CD14-positive monocyte (primary cell): ENCODE data around the gene UTP25. TPM values are rescaled to one million over a fixed set of nuclear protein-coding genes. Genes with fewer than 3 reads are reported as not detected.
"Not testable (repeated sequence)": the region's sequence is repeated elsewhere in the genome, so short reads cannot be mapped to it uniquely, and the experiment has no call there.

Source experiments
- DNase-seq, 3 donors: peaks; one replicate each; pipeline ENCODE4 v3.0.0-alpha.2; 2011 to 2022
- H2AFZ ChIP-seq: 2 replicates; pipeline ENCODE4 v1.6.0; 2012; ENCODE audit warnings: mild to moderate bottlenecking, low read depth, low read length, inconsistent platforms; ENCODE audit not compliant: insufficient read depth, poor library complexity, severe bottlenecking
- H3K27ac ChIP-seq, 2 donors: 1 replicate in 1 of 2; 2 replicates in 1 of 2; pipeline ENCODE4 v1.5.1; 2012 to 2013; ENCODE audit warnings: low read length in 2 of 2, control low read depth in 1 of 2, inconsistent platforms in 1 of 2, low read depth in 1 of 2, mild to moderate bottlenecking in 1 of 2
- H3K27me3 ChIP-seq, 2 donors: one replicate each; pipeline versions ENCODE4 v1.6.0 to v1.6.1; 2011 to 2013; ENCODE audit warnings: low read length in 2 of 2; ENCODE audit not compliant: control insufficient read depth in 2 of 2, insufficient read depth in 2 of 2
- H3K36me3 ChIP-seq, 2 donors: replicated peaks in 1 of 2; 1 replicate in 1 of 2; 2 replicates in 1 of 2; pipeline versions ENCODE4 v1.5.1 to v1.6.1; 2012 to 2013; ENCODE audit warnings: low read length in 2 of 2, control low read depth in 1 of 2, inconsistent platforms in 1 of 2, mild to moderate bottlenecking in 1 of 2; ENCODE audit not compliant: insufficient read depth in 2 of 2, control insufficient read depth in 1 of 2
- H3K4me1 ChIP-seq, 2 donors: 1 replicate in 1 of 2; 2 replicates in 1 of 2; pipeline versions ENCODE4 v1.5.1 to v1.6.1; 2012 to 2013; ENCODE audit warnings: low read length in 2 of 2, control low read depth in 1 of 2, inconsistent platforms in 1 of 2, mild to moderate bottlenecking in 1 of 2, moderate library complexity in 1 of 2; ENCODE audit not compliant: insufficient read depth in 2 of 2, control insufficient read depth in 1 of 2
- H3K4me2 ChIP-seq: replicated peaks from 2 replicates; pipeline ENCODE3; 2012; ENCODE audit warnings: low read length, moderate library complexity, mild to moderate bottlenecking; ENCODE audit not compliant: poor library complexity, severe bottlenecking; ENCODE audit errors: extremely low read depth
- H3K4me3 ChIP-seq, 3 experiments: fragments of 200-600 bp in 1 of 3; sonication (generic) in 1 of 3; replicated peaks in 1 of 3; 1 replicate in 2 of 3; 2 replicates in 1 of 3; pipeline ENCODE4 v1.5.1; 2011 to 2013; ENCODE audit warnings: low read length in 3 of 3, mild to moderate bottlenecking in 3 of 3, control low read depth in 2 of 3, low read depth in 2 of 3, inconsistent platforms in 1 of 3, moderate library complexity in 1 of 3
- H3K79me2 ChIP-seq: 2 replicates; pipeline ENCODE4 v1.6.0; 2012; ENCODE audit warnings: mild to moderate bottlenecking, control low read depth, inconsistent platforms, low read length, moderate library complexity; ENCODE audit not compliant: insufficient read depth
- H3K9ac ChIP-seq: 2 replicates; pipeline ENCODE4 v1.6.0; 2017; ENCODE audit warnings: low read length, mild to moderate bottlenecking; ENCODE audit not compliant: insufficient read depth, poor library complexity, severe bottlenecking
- H3K9me3 ChIP-seq, 2 donors: replicated peaks in 1 of 2; 1 replicate in 1 of 2; 2 replicates in 1 of 2; pipeline versions ENCODE4 v1.5.1 to v1.6.1; 2012 to 2013; ENCODE audit warnings: low read length in 2 of 2, control low read depth in 1 of 2; ENCODE audit not compliant: control insufficient read depth in 1 of 2, insufficient read depth in 1 of 2
- H4K20me1 ChIP-seq: 2 replicates; pipeline ENCODE4 v1.6.0; 2012; ENCODE audit warnings: mild to moderate bottlenecking, low read length, control low read depth, moderate library complexity; ENCODE audit not compliant: insufficient read depth
- H3K27ac Mint-ChIP-seq, 7 donors: one replicate each; pipeline ENCODE4 v1.8.0; 2020; ENCODE audit warnings: mild to moderate bottlenecking in 7 of 7, mixed read lengths in 7 of 7, moderate library complexity in 6 of 7, inconsistent platforms in 2 of 7
- H3K27me3 Mint-ChIP-seq, 3 donors: one replicate each; pipeline ENCODE4 v1.8.0; 2021 to 2022; ENCODE audit warnings: low read depth in 3 of 3, mild to moderate bottlenecking in 3 of 3, mixed read lengths in 3 of 3, moderate library complexity in 3 of 3, inconsistent platforms in 1 of 3
- H3K36me3 Mint-ChIP-seq, 2 donors: one replicate each; pipeline ENCODE4 v1.8.0; 2020; ENCODE audit warnings: mixed read lengths in 2 of 2, inconsistent platforms in 1 of 2, mild to moderate bottlenecking in 1 of 2
- H3K4me1 Mint-ChIP-seq: one replicate; pipeline ENCODE4 v1.8.0; 2020; ENCODE audit warnings: mild to moderate bottlenecking, mixed read lengths
- H3K4me3 Mint-ChIP-seq, 2 donors: one replicate each; pipeline ENCODE4 v1.8.0; 2020; ENCODE audit warnings: mild to moderate bottlenecking in 2 of 2, mixed read lengths in 2 of 2, moderate library complexity in 1 of 2
- H3K9me3 Mint-ChIP-seq, 7 donors: one replicate each; pipeline ENCODE4 v1.8.0; 2020 to 2022; ENCODE audit warnings: mixed read lengths in 7 of 7, mild to moderate bottlenecking in 6 of 7, moderate library complexity in 6 of 7, inconsistent platforms in 2 of 7
- WGBS: methylation state at CpG from one replicate; pipeline ENCODE4 v1.1.5; 2013; ENCODE audit warnings: missing lambda C conversion rate; ENCODE audit not compliant: insufficient coverage; 5-methylcytosine and 5-hydroxymethylcytosine counted together
- intact Hi-C, 2 donors: fragments of 100-400 bp; cut with micrococcal nuclease; formaldehyde crosslinking; loops; one replicate each; pipeline versions ENCODE4 v1.15.0 to v1.15.1; 2023
- polyA plus RNA-seq, 3 donors: library from polyadenylated mRNA; depleted of rRNA in 1 of 3; unstranded in 2 of 3; stranded (reverse) in 1 of 3; fragments of 300-500 nt in 2 of 3; fragments of >200 nt in 1 of 3; fragmentation: Illumina TruSeq in 2 of 3; gene quantifications; 1 replicate in 2 of 3; 2 replicates in 1 of 3; pipeline ENCODE4 v1.2.3, GENCODE V29; 2012 to 2021
- TF ChIP-seq, protein P1 (sequence below): fragments of 200-600 bp; IDR thresholded peaks from one replicate; pipeline ENCODE4 v1.8.0; 2022; ENCODE audit warnings: antibody characterized with exemption, mild to moderate bottlenecking

Gene UTP25
- polyA plus RNA-seq, 3 donors: 0.98 to 1.4 (median 1.1) TPM

DNA sequence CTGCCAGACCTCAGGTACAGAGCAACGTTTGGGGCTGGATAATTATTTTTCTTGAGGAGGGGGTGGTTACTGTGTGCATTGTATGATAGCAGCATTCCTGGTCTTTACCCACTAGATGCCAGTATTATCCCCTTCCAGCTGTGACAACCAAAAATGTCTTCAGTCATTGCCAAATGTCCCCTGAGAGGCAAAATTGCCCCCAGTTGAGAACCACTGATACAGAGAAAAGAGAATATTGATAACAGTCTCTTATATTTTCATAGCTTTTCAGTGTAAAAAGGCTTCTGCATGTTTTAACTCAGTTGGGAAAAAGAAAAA, 58.4 kb downstream of the UTP25 start:
- no CpG with 5 or more reads among the region's 1 CpG for WGBS

DNA sequence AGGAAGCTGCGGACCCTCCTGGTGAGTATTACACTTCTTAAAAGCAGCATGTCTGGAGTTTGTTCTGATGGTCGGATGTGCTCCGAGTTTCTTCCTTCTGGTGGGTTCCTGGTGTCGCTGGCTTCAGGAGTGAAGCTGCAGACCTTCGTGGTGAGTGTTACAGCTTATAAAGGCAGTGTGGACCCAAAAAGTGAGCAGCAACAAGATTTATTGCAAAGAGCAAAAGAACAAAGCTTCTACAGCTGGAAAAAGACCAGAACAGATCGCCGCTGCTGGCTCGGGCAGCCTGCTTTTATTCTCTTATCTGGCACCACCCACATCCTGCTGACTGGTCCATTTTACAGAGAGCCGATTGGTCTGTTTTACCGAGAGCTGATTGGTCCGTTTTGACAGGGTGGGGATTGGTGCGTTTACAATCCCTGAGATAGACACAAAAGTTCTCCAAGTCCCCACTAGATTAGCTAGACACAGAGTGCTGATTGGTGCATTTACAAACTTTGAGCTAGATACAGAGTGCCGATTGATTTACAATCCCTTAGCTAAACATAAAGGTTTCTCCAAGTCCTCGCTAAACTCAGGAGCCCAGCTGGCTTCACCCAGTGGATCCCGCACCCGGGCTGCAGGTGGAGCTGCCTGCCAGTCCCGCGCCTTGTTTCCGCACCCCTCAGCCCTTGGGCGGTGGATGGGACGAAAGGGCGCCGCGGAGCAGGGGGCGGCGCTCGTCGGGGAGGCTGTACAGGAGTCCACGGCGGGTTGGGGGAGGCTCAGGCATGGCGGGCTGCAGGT, 60.7 kb downstream of the UTP25 start:
- WGBS: 92% methylated on average over 18 of the region's 31 CpGs
- H3K9ac ChIP-seq, H3K9me3 Mint-ChIP-seq, H3K4me1 ChIP-seq, H4K20me1 ChIP-seq, H3K4me2 ChIP-seq, DNase-seq, H2AFZ ChIP-seq, H3K36me3 Mint-ChIP-seq, H3K4me1 Mint-ChIP-seq, H3K27me3 ChIP-seq, H3K9me3 ChIP-seq, H3K27ac Mint-ChIP-seq, H3K27ac ChIP-seq, H3K79me2 ChIP-seq, H3K36me3 ChIP-seq, H3K27me3 Mint-ChIP-seq, H3K4me3 Mint-ChIP-seq, intact Hi-C loops, H3K4me3 ChIP-seq: not testable (repeated sequence)

More for the DNA sequence above, 58.4 kb downstream of the UTP25 start:
- no peaks in the 10 kb centered on the region for H3K4me1 ChIP-seq
- H3K27ac ChIP-seq: no peak overlapping the region
- no peaks in the 10 kb centered on the region for H3K4me1 Mint-ChIP-seq
- TF ChIP-seq, protein P1, sequence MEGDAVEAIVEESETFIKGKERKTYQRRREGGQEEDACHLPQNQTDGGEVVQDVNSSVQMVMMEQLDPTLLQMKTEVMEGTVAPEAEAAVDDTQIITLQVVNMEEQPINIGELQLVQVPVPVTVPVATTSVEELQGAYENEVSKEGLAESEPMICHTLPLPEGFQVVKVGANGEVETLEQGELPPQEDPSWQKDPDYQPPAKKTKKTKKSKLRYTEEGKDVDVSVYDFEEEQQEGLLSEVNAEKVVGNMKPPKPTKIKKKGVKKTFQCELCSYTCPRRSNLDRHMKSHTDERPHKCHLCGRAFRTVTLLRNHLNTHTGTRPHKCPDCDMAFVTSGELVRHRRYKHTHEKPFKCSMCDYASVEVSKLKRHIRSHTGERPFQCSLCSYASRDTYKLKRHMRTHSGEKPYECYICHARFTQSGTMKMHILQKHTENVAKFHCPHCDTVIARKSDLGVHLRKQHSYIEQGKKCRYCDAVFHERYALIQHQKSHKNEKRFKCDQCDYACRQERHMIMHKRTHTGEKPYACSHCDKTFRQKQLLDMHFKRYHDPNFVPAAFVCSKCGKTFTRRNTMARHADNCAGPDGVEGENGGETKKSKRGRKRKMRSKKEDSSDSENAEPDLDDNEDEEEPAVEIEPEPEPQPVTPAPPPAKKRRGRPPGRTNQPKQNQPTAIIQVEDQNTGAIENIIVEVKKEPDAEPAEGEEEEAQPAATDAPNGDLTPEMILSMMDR: no peak
- no peak overlapping the region for H3K4me2 ChIP-seq
- H3K9me3 Mint-ChIP-seq: peaks cover 0 to 5% (median 1%) of the 10 kb centered on the region in 7 donors
- H3K9me3 ChIP-seq: no peaks in the 10 kb centered on the region
- no peaks in the 10 kb centered on the region for H3K27me3 ChIP-seq
- H4K20me1 ChIP-seq: no peaks in the 10 kb centered on the region
- peaks cover 0 to 7% (median 4%) of the 10 kb centered on the region in 3 donors for H3K27me3 Mint-ChIP-seq
- H3K27ac Mint-ChIP-seq: no peak overlapping the region
- H3K4me3 Mint-ChIP-seq: no peak overlapping the region
- no peak overlapping the region for H3K4me3 ChIP-seq
- no peaks in the 10 kb centered on the region for H3K36me3 ChIP-seq
- no peak overlapping the region for H2AFZ ChIP-seq
- DNase-seq: no peak
- H3K9ac ChIP-seq: no peak overlapping the region
- no peaks in the 10 kb centered on the region for H3K79me2 ChIP-seq
- H3K36me3 Mint-ChIP-seq: no peaks in the 10 kb centered on the region
- intact Hi-C loops: no loop called here
